ENCODE results near the gene MCRS1.

MCRS1 gene

DNA sequence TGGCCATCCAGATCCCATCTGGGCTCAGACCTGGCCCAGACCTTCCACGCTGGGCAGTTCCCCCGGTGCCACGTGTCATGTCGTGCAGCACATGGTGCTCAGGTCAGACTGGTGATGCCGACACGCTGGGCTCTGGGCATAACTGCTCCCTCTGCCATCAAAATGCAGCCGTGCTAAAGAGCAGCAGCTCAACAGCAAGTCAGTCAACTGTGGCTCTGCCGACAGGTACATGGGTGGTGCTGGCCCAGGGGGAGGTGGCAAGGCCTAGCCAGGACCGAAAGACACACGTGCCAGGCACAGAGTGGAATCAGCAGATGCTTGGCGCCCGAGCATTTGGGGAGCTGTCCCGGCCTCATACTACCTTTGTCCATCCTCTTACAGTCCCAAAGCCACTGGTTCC, 1.6 kb downstream of the MCRS1 start:
- no peak for TF ChIP-seq CTCF (IDR thresholded peaks at IDR 0.05; ENCODE audit: borderline replicate concordance, control extremely low read depth, extremely low read depth, insufficient read depth, missing control alignments)
- in situ Hi-C loops (cut with MboI; ENCODE audit: low sequenced_read_pairs, unreplicated experiment), result no loop called here
- no peak for DNase-seq (ENCODE audit: low spot score)

- TF ChIP-seq CTCF (IDR thresholded peaks at IDR 0.05; ENCODE audit: borderline replicate concordance, control extremely low read depth, extremely low read depth, insufficient read depth, missing control alignments), result no peak
- in situ Hi-C loops (cut with MboI; ENCODE audit: low sequenced_read_pairs, unreplicated experiment), result no loop called here
- no peak for DNase-seq (ENCODE audit: low spot score)
Measured at GRCh38 chr12:49565406-49566265, 2.3 kb downstream of the MCRS1 start.

DNA sequence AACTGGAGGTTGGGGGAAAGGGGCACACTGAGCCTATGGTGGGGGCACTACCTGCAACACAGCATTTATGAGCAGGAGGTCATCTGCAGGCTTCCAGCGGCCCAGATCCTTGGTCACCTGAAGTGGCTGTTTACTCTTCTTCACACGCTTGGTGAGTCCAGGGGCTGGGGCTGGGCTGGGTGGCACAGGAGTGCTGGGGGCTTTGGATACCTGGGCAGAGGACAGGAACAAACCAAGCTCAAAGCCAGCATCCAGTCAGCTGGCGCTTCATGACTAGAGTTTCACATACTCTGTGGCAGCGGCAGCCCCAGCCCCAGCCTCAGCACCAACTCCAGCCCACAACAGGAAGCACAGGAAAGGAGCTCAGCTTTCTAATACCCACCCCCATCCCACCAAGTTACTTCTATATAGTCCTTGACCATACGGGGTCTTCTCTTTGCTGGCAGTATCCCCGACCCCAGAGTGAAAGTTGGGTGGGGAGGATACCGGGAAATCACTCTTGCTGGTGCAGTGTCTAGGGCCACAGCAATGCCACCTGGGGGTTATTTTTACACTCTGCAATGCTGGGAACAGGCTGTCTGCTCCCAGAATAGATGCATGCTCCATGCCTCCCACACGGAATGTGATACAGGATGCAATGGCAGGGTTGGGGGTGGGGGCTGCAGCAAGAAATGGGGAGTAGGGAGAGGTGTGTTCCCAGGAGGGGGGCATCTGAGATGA, 3.1 kb downstream of the MCRS1 start:
- DNase-seq (ENCODE audit: low spot score), result no peak
- no peak for TF ChIP-seq CTCF (IDR thresholded peaks at IDR 0.05; ENCODE audit: borderline replicate concordance, control extremely low read depth, extremely low read depth, insufficient read depth, missing control alignments)
- in situ Hi-C loops (cut with MboI; ENCODE audit: low sequenced_read_pairs, unreplicated experiment), result no loop called here

GRCh38 chr12:49563951-49564685, 3.8 kb downstream of the MCRS1 start:
- no peak for TF ChIP-seq CTCF (IDR thresholded peaks at IDR 0.05; ENCODE audit: borderline replicate concordance, control extremely low read depth, extremely low read depth, insufficient read depth, missing control alignments)
- in situ Hi-C loops (cut with MboI; ENCODE audit: low sequenced_read_pairs, unreplicated experiment), result no loop called here

DNA sequence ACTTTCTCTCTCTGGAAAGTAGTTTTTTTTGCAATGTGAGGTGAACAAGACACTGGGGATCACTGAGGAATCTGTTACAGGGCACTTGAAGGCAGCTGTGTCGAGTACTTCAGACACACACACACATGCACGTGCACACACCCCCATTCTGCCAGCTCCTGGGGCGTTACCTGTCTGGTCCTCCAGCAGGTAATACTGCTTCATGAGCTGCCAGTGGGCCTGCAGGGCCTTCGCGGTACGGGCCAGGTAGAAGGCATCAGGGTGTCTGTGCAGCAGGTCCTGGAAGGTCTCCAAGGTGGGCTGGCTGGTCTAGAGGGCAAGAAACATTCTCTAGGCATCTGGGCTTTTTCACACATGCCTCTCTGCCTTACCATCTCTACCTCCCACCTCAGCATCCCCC, 5.1 kb downstream of the MCRS1 start:
- no peak for DNase-seq (ENCODE audit: low spot score)
- in situ Hi-C loops (cut with MboI; ENCODE audit: low sequenced_read_pairs, unreplicated experiment), result no loop called here
- TF ChIP-seq CTCF (IDR thresholded peaks at IDR 0.05; ENCODE audit: borderline replicate concordance, control extremely low read depth, extremely low read depth, insufficient read depth, missing control alignments), result no peak

More at GRCh38 chr12:49563951-49564685, 3.8 kb downstream of the MCRS1 start:
- DNase-seq (ENCODE audit: low spot score), result no peak

DNA sequence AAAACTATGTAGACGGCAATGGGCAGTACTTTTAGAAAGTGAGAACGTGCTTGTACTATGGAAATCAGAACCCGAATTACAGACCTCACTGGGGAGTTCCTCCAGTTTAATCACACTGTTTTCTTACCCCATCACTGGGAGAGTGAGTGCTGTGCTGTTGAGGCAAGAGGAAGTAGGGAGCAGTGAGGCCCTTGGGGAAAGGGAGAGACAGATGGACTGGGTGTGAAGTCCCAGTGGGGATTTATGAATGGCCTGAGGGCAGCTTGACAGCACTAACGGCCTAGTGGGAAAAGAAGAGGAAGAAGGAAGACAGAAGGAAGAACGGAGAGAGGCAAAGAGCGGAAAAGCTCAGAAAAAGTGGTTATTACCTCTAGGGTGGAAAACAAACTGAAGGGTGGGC, 5.7 kb downstream of the MCRS1 start:
- TF ChIP-seq CTCF (IDR thresholded peaks at IDR 0.05; ENCODE audit: borderline replicate concordance, control extremely low read depth, extremely low read depth, insufficient read depth, missing control alignments), result no peak
- no peak for DNase-seq (ENCODE audit: low spot score)
- in situ Hi-C loops (cut with MboI; ENCODE audit: low sequenced_read_pairs, unreplicated experiment), result no loop called here

Data from GM13976 (cell line).